Right lobe of liver (tissue), 6 donors: ENCODE measurements around the gene KLHL5. TPM values are rescaled to one million over a fixed set of nuclear protein-coding genes. Genes with fewer than 3 reads are reported as not detected.

Experiments
- ATAC-seq, 4 donors: fragments of 200-7000 bp; cut with Tn5 transposase; one replicate each; pipeline ENCODE4 v1.9.1; 2020; ENCODE audit warnings: mild to moderate bottlenecking in 4 of 4, moderate library complexity in 4 of 4
- DNase-seq, 3 donors: peaks; one replicate each; pipeline ENCODE4 v3.0.0-alpha.2; 2020
- H3K27ac ChIP-seq, 3 donors: fragments of 200-600 bp; one replicate each; pipeline ENCODE4 v1.8.0; 2022
- H3K27me3 ChIP-seq, 2 donors: fragments of 200-600 bp; one replicate each; pipeline ENCODE4 v1.8.0; 2022
- H3K36me3 ChIP-seq, 4 donors: fragments of 200-600 bp; sonication (generic) in 1 of 4; one replicate each; pipeline versions ENCODE4 v1.5.1 to v1.8.0; 2017 to 2022; ENCODE audit warnings: control low read depth in 1 of 4
- H3K4me1 ChIP-seq, 4 donors: fragments of 200-600 bp; sonication (generic) in 1 of 4; one replicate each; pipeline versions ENCODE4 v1.5.1 to v1.8.0; 2017 to 2022; ENCODE audit warnings: control low read depth in 1 of 4
- H3K4me3 ChIP-seq, 3 donors: fragments of 200-600 bp; one replicate each; pipeline ENCODE4 v1.8.0; 2022
- H3K9me3 ChIP-seq, 4 donors: fragments of 200-600 bp; sonication (generic) in 1 of 4; one replicate each; pipeline versions ENCODE4 v1.5.1 to v1.8.0; 2017 to 2022; ENCODE audit warnings: control low read depth in 1 of 4
- POLR2A ChIP-seq: fragments of 450-650 bp; IDR thresholded peaks from one replicate; pipeline ENCODE4 v1.6.1; 2017; ENCODE audit warnings: antibody characterized with exemption, mild to moderate bottlenecking
- WGBS: methylation state at CpG from one replicate; pipeline ENCODE4 v1.1.6; 2018; ENCODE audit warnings: low coverage, low lambda C conversion rate; ENCODE audit not compliant: insufficient coverage; ENCODE audit errors: missing lambda C conversion rate; 5-methylcytosine and 5-hydroxymethylcytosine counted together
- intact Hi-C, 2 donors: fragments of 100-400 bp; cut with DNase I; formaldehyde crosslinking; loops; one replicate each; pipeline versions ENCODE4 v1.11.2 to v1.14.1; 2022
- long read RNA-seq: library from polyadenylated mRNA; unstranded; transcript quantifications from one replicate; pipeline ENCODE4 v2.0.0, GENCODE V29; 2019
- total RNA-seq, 6 experiments: library from RNA; depleted of rRNA in 2 of 6; stranded (reverse); fragments of >200 nt in 2 of 6; fragmentation: NEBNext Ultra II Directional in 3 of 6; extraction: Animal tissue kit (Norgen Biotek cat#: 25700) in 3 of 6; gene quantifications; one replicate each; pipeline versions ENCODE4 v1.1.0 to v1.2.4, GENCODE V29; 2016 to 2023
- TF ChIP-seq, protein P1 (sequence below), 4 donors: fragments of 200-600 bp in 3 of 4; fragments of 450-650 bp in 1 of 4; IDR thresholded peaks; one replicate each; pipeline versions ENCODE4 v1.5.1 to v1.8.0; 2016 to 2022; ENCODE audit warnings: antibody characterized with exemption in 4 of 4, mild to moderate bottlenecking in 2 of 4
- donor health status: DM: no; HTN: yes; CAD: no.
- donor health status: DM: no; HTN: no; CAD: no.
- donor health status: DM: no; HTN: no; CAD: no.
- donor health status: DM: no; HTN: yes; CAD: no.
- donor health status: DM: no; HTN: yes; CAD: no.

Gene KLHL5
- 10 to 100 TPM; 25.5 to 88.0 (median 42.2) TPM for total RNA-seq
- long read RNA-seq = 0 reads

DNA sequence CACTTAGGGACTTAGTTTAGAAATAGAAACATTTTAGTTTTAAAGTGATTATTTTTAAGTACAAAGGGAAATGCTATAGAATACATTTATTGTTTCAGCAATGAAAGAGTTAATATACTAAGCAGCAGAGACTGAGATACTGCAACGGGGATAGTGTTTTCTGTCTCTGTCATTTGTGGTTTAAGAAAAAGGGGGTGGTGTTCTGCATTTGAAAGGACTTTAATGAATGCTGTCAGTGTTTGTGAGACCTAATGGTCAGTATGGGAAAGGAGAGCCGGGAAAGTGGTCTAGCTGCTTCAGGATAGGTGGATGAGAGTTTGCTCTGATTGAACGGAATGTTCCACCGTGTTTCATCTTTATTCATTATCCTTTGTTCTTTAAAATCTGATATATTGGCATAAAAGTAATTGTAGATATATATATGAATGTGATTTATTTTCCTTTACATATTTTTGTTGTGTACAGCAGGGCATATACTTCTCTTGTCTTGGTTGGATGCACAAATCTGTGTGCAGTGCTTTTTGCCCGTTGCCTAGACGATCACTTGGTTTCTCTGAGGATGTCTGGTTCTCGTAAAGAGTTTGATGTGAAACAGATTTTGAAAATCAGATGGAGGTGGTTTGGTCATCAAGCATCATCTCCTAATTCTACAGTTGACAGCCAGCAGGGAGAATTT lies at the start of gene KLHL5:
Gene KLHL5, plus strand, starts transcription at position 139 of the 676 bp plus-strand sequence. Its CDS starts 421 bp downstream, at position 560.
- ATAC-seq (no peak), DNase-seq (no peak)
- H3K4me3 ChIP-seq = no peak within 1 kb of the TSS
- intact Hi-C loops = no loop called here
- WGBS = 59% methylated on average over 7 of the region's 7 CpGs
- no peaks in the 10 kb centered on the region for H3K27me3 ChIP-seq
- no peaks in the 10 kb centered on the region for H3K36me3 ChIP-seq
- no peak within 1 kb of the TSS for H3K27ac ChIP-seq
- TF ChIP-seq, protein P1, sequence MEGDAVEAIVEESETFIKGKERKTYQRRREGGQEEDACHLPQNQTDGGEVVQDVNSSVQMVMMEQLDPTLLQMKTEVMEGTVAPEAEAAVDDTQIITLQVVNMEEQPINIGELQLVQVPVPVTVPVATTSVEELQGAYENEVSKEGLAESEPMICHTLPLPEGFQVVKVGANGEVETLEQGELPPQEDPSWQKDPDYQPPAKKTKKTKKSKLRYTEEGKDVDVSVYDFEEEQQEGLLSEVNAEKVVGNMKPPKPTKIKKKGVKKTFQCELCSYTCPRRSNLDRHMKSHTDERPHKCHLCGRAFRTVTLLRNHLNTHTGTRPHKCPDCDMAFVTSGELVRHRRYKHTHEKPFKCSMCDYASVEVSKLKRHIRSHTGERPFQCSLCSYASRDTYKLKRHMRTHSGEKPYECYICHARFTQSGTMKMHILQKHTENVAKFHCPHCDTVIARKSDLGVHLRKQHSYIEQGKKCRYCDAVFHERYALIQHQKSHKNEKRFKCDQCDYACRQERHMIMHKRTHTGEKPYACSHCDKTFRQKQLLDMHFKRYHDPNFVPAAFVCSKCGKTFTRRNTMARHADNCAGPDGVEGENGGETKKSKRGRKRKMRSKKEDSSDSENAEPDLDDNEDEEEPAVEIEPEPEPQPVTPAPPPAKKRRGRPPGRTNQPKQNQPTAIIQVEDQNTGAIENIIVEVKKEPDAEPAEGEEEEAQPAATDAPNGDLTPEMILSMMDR (IDR thresholded peaks at IDR 0.05) = no peak
- no peak for TF ChIP-seq POLR2A
- peaks cover 0 to 8% (median 0%) of the 10 kb centered on the region in 4 donors for H3K4me1 ChIP-seq
- H3K9me3 ChIP-seq = no peaks in the 10 kb centered on the region

- H3K4me3 ChIP-seq = no peak overlapping the region
- no peak overlapping the region for H3K27ac ChIP-seq
- H3K4me1 ChIP-seq = no peaks in the 10 kb centered on the region
- no peak for ATAC-seq
- intact Hi-C loops = no loop called here
- no peaks in the 10 kb centered on the region for H3K9me3 ChIP-seq
- 51% methylated on average over 2 of the region's 2 CpGs for WGBS
- H3K27me3 ChIP-seq = no peaks in the 10 kb centered on the region
- TF ChIP-seq, protein P1 (IDR thresholded peaks at IDR 0.05) = no peak
- TF ChIP-seq POLR2A = no peak
- H3K36me3 ChIP-seq = no peaks in the 10 kb centered on the region
- no peak for DNase-seq
Measured at GRCh38 chr4:39014028-39014427, 48.0 kb upstream of the KLHL5 start.

DNA sequence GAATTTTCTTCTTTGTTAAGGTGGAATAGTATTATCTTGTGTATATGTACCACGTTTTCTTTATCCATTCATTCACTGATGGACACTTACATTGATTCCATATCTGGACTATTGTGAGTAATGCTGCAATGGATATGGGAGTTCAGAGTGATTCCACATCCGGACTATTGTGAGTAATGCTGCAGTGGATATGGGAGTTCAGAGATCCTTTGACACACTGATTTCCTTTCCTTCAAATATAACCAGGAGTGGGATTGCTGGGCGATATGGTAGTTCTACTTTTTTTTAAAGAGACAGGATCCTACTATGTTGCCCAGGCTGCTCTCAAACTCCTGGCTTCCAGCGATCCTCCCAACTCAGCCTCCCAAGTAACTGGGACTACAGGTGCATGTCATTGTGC lies 41.9 kb upstream of the KLHL5 start:
- no peak for TF ChIP-seq POLR2A
- TF ChIP-seq, protein P1 (IDR thresholded peaks at IDR 0.05) = no peak
- 65% methylated on average over 4 of the region's 4 CpGs for WGBS

DNA sequence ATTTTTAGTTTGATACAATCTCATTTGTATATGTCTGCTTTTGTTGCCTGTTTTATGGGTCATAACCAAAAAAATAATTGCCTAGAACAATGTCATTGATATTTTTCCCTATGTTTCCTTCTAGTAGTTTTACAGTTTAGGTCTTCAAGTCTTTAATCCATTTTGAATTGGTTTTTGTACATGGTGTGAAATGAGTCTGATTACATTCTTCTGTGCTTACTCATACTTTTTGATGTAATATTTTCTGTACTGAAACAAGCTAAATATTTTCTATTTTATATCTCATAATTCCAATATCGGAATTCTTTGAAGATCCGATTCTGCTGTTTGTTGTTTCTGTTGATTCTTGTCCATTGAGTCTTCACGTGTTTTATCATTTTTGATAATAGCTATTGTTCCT lies 40.4 kb upstream of the KLHL5 start:
- 92% methylated on average over 3 of the region's 3 CpGs for WGBS
- intact Hi-C loops = no loop called here
- DNase-seq (no peak), ATAC-seq (no peak)
- no peaks in the 10 kb centered on the region for H3K36me3 ChIP-seq
- no peaks in the 10 kb centered on the region for H3K4me1 ChIP-seq
- H3K9me3 ChIP-seq = no peaks in the 10 kb centered on the region
- TF ChIP-seq, protein P1 (IDR thresholded peaks at IDR 0.05) = no peak
- TF ChIP-seq POLR2A = no peak
- no peak overlapping the region for H3K27ac ChIP-seq
- H3K4me3 ChIP-seq = no peak overlapping the region
- no peaks in the 10 kb centered on the region for H3K27me3 ChIP-seq

More for the DNA sequence above, 41.9 kb upstream of the KLHL5 start:
- no peaks in the 10 kb centered on the region for H3K36me3 ChIP-seq
- ATAC-seq (no peak), DNase-seq (no peak)
- H3K27ac ChIP-seq = no peak overlapping the region
- no peaks in the 10 kb centered on the region for H3K9me3 ChIP-seq
- no peak overlapping the region for H3K4me3 ChIP-seq
- no peaks in the 10 kb centered on the region for H3K27me3 ChIP-seq
- no peaks in the 10 kb centered on the region for H3K4me1 ChIP-seq
- intact Hi-C loops = no loop called here
